NCI-H2081 treated with DMSO at 0.1 percent for 48 hours (cell line): ENCODE measurements around the gene FAT1.
"Not testable (repeated sequence)": the region's sequence is repeated elsewhere in the genome, so short reads cannot be mapped to it uniquely, and the experiment has no call there.

ENCODE experiments used
- DNase-seq: peaks from one replicate; lab custom pipeline; 2025; lab: John Stamatoyannopoulos, UW

The FAT1 gene

DNA sequence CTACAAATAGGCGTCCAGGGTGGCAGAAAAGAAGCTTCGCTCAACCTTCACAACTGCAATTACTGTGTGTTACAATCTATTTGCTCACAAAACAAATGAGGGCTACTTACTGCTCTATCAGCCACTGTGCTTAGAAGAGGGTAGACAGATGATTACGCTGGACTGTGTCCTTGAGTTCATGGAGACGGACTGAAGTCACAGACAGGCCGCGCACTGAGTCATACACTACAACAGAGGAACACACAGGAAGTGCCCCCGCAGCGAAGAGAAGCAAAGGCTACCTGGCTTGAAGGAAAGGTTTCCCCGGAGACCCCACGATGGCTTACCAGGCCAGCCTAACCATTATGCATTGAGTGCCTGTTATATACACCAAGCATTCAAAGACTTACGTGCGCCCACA, 25.6 kb downstream of the FAT1 start:
- no peak for DNase-seq

DNA sequence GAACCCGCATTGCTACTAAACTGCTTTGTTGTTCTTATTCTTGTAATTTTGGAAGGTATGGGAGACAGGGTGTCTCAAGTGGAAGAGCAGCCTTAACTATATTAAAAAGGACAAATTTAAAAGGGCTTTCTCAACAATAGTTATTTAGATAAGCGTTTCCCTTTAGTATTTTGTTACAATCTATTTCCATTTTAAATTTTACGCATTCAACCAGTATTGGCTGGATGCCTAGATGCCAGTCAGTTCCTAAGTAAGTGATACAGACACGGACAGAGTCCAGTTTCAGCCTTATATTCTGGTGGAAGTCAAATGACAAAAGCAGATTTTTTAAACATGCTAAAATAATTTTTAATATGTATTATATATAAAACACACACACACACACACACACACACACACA, 28.3 kb downstream of the FAT1 start:
- DNase-seq, result no peak

DNA sequence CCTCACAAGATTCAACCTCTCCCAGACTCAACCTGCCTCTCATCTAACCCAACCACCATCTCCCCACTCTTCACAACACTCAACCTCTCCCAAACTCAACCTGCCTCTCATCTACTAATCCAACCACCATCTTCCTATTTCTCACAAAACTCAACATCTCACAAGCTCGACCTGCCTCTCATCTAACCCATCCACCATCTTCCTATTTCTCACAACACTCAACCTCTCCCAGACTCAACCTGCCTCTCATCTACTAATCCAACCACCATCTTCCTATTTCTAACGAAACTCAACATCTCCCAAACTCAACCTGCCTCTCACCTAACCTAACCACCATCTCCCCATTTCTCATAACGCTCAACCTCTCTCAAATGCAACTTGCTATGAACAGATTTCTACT, 29.8 kb downstream of the FAT1 start:
- DNase-seq, result no peak

DNA sequence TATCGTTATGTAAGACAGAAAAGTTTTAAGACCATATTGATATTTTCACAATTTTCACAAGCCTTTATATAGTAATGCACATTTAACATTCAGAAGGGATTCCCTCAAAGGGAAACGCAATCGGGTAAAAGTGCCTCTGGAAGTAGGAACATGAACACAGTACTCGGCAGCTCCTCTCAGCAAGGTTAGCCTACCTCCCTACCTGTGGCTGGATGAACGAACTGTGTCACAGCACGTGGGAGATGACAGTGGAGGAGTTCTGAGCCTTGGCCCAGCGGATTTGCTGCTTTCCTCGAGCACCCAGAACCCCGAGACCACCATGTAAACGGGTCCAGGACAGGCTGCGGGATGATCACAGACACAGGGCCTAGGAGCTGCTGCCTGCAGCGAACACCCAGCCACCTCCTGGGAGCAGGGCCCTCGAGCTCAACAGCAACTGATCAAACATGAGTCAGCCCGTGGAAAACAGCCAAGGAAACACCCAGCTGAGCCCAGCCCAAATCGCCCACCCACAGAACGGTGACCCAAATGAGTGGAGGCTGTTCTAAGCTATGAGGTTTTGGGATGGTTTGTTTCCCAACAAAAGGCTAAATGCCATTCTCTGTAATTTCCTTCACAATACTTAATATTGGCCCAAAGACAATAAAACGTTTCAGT, 30.4 kb downstream of the FAT1 start:
- no peak for DNase-seq

DNA sequence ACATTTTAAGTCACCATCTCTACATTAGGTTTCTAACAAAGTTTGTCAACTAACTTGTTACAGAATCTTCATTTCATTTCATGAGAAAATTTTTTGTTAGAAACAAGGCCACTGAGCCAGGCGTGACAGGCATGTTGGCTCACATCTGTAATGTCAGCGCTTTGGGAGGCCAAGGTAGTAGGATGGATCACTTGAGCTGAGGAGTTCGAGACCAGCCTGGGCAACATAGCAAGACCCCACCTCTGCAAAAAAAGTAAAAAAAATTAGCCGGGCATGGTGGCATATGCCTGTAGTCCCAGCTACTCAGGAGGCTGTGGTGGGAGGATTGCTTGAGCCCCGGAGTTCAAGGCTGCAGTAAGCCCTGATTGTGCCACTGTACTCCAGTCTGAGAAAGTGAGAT, 32.3 kb downstream of the FAT1 start:
- no peak for DNase-seq

DNA sequence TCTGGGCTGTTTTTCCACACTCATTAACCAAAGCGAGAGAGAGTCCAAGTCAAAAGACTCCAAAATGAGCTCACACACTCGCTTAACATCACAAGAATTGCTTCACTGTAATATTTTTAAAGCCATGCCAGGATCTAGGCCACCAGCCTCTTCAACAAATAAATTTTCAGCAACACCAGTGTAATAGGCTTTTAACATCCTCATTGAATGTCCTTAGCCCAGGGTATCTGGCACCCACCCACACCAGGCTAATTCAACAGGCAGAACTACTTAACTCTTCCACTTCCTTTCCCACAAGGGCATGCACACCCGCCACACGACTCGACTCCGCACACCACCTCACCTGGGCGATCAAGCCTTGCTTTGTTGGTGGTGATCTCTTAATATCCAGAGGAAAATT, 34.2 kb downstream of the FAT1 start:
- DNase-seq, result no peak

DNA sequence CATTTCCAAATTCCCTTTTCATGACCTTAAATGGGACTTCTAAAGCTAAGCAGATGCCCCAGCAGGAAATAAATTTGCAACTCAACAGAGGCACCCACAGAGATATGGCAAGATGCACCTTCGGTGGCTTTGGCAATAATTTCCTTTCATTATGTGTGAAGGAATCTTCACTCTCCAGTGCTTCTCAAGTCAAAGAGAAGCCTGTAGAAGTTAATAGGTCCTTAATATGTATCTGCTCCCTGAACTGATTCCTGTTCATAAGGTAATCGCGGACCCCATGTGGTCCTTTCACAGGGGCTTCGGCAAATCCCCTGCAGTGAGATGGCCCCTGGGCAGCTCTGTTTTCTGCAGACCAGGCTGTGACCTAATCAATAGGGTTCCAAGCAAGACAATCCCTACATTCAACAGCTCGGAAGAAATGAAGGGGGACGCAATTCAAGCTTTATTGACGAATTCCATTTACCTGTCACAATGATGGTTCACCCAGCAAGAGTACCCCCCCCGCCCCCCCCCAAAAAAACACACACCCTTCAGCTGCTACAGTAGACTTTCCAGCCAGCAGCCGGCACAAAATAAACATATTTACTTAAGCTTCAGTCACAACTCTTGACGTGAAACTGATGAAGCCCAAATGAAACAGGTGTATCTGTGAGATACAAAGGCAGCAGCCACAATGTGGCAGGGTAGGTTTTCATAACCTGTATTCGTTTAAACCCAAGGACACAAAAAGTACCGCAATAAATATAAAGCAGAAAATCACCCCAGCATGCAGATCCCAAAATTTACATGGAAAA, 35.3 kb downstream of the FAT1 start:
- no peak for DNase-seq

DNA sequence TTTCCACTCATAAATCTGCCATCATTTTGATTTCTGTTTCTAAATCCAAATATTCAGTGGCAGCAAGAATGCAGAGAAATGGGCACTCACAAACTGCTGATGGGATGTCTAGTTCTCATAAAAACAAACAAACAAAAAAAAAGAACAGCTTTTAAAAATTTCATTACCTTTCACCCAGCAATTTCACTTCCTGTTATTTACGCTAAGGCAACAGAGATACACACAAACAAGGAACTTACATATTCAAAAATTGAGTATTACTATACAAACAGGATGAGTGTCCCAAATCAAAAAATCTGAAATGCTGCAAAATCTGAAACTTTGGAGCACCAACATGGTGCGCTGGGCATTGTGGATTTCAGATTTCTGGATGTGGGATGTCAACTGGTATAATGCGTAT, 36.4 kb downstream of the FAT1 start:
- no peak for DNase-seq

DNA sequence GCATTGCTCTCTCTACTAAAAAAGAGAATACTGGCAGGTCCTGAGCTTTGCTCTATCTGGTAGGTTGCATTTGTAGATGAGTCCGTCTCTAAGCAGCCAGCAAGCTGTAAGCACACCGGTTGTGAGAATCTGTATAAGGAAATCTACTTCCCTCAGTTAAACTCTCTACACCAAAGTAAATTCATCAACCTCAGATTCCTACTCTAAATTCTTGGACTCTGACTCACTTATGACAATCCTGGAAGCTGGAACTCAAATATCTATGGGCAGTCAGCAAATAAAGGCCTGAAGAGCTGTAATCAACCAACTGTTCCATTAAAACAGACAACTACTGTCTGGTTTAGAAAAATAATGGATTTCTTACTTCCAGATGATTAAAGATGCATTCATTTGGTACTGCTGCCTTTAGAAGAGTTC, 37.9 kb downstream of the FAT1 start:
- no peak for DNase-seq

DNA sequence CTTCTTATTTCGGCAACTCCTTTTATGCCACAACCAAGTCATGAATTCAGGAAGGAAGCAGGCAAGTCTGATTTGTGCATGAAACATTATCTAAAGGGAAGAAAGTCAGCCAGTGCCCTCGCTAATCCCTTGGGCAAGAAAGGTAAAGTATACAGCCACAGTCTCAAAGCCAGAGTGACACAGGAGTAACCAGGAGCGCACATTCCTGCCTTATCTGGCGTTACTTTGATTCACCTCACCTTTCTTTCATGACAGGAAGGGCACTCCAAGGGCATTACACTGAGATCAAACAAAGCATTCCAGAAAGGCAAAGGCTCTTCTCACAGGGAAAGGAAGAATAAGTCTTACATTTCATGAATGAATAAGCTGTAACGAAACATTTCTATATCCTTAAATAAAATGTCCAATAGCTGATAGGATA, 38.8 kb downstream of the FAT1 start:
- no peak for DNase-seq

DNA sequence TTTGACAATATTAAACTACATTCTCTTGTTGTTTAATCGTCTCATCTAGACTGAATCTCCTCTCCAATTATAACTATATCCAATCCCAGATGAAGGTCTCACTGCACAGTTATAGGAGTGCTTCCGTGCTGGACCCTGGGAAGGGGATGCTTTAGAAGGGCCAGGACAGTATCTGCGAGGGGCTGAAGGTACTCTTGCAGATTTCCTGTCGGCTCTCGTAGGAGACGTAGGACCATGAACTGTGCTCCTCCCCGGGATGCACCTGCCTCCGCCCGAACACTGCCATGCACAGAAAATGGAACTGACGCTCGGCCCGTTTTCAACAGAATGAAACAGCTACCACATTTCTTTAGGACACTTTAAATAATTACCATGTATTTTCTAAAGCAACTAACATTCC, 39.4 kb downstream of the FAT1 start:
- DNase-seq, result no peak

DNA sequence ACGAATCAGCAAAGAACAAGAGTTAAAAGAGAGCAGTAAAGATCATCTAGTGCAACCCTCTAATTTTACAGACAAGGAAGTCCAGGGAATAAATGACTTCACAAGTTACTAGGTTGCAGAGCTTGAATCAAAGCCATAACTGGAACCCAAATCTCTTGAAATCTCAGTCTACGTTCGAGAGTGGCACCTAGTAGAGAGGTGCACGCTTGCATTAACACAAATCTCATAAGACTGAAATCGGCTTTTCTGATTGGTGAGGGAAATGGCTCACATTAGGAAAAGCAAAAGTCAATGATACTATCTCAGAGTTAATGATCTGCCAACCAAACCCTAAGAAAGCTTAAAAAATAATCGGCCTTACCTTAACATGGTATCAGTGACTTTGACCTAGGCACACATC, 43.0 kb downstream of the FAT1 start:
- no peak for DNase-seq

DNA sequence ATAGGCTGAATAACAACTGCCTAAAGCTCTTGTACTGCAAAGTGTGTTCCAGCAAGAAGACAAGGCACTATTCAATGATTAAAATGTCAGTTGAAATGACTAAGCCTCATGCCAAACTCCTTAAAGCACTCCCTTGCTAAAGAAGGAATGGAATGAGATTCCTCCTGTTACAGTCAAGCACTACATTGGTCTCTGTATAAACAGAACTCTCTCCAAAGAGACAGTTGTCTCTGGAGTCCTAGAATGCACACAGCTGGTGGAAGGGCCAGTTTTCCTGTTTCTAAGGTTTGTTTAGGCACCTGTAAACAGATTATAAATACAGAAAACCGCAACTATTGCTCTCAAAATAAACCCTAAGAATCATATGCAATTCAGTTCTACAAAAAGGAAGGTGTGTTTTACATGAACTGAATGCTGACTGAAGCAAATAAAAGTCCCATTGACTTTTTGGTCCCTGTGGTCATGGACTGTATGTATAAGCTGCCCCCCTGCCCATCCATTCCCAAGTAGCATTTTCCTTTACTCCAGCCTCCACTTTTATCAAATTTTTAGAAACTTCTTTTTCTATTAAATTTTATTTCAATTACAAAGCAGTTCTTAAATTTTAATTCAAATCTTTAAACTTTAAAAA, 47.0 kb downstream of the FAT1 start:
- no peak for DNase-seq

DNA sequence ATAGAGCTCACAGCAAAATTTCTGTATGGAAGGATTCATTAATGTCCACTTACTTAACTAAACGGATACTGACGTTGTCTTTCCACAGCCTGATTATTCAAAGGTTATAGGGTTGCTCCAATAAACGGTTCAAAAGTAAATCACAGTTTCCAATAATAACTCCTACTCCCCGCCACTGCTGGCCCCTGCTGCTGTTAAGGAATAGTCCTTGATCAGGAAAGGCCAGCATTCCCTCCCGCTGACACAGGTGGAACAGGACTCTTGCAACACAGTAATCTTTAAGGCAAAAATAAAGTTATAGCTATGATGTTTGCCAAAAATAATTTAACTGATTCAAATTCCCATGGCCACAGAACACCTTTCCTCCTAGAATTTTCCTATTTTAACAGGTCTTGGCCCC, 53.9 kb downstream of the FAT1 start:
- no peak for DNase-seq

DNA sequence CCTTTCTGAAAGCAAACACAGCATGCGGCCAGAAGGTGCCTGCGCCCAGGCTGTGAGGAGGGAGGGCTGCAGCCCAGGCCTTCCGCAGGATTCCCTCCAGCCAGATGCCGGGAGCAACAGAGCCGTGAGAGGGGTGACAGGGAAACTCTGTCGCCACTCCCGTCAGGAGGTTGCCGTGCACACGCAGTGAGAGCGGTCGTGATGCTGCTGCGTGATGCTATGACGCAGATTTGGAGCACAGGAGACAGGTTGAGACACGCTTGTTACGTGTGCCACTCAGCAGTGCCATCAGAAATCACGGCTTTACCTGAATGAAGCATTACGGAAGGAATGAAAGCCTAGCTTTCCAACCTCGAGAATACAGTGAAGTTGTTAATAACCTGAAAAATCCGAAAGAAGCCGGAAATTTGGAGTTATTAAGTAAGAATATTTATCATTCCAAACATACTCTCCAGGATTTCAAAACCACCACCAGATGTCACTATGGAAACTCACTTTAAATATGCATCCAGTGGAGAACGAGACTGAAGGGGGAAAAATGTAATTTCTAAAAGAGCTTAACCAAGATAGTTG, 54.4 kb downstream of the FAT1 start:
- DNase-seq, result no peak

DNA sequence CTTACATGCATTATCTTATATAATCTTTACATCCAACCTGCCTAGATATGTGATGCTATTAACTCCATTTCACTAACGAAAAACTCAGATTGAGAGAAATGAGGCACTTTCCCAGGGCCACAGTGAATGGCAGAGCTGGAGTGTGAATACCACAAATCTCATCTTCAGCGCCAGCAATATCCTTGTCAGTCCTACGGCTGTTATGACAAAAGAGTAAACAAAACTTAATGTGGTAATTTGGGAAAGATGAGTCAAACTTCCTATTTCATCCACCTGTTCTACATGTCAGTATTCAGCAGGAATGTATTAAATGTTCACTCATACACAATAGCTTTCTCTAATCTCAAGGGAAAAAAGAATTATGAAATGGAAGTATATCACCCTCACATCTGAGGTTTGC, 56.9 kb downstream of the FAT1 start:
- no peak for DNase-seq

DNA sequence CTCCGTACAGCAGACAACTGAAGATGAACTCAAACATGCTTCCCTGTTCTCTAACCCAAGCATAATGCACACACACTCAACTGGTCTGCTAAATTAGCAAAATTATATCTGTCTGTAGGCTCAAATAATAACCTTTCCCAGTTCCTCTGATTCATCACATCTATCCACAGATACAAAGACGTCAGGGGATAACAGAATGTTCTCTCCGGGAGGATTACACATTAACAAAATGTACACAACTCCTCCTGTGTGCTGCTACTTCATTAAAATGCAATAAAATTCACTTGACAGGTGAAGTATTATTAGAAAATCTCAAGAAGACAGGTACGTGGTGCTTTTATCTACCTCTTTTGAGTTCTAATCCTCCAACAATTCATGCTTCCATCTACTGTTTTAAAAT, 57.4 kb downstream of the FAT1 start:
- no peak for DNase-seq

DNA sequence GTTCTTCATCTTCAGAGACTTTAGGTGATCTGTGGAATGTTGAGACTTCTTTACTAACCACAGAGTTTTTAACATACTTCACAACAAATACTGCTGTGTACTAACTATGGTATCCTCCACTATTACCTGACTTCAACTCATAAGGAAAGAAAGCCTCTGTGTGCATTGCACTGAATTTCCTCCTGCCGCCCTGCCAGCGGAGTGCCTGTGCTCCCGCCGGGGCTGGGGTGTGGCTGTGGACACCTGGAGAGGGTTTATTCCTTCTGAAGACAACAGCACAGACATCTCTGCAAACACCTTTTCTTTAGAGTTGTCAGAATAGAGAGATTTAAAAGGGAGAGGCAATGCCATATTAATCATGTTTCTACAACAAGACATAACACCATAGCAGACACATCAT, 63.3 kb downstream of the FAT1 start:
- DNase-seq, result no peak

DNA sequence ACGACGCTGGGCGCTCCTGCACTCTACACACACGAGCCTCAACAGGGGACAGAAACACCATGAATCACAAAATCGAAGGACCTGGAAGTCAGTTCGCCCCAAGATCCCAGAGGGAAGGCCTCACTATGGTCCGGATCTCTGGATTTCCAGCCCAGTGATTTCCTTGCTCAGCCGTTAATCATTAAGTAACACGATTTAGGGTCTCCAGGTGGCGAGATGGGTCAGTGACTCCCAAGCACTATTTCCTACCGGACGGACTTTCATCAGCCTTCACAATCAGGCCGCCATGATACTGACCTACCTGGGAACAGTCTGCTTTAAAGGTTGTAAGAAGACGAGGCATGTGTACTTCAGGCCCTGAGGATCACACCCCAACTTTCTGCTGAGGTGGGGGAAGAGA, 63.7 kb downstream of the FAT1 start:
- DNase-seq, result no peak

DNA sequence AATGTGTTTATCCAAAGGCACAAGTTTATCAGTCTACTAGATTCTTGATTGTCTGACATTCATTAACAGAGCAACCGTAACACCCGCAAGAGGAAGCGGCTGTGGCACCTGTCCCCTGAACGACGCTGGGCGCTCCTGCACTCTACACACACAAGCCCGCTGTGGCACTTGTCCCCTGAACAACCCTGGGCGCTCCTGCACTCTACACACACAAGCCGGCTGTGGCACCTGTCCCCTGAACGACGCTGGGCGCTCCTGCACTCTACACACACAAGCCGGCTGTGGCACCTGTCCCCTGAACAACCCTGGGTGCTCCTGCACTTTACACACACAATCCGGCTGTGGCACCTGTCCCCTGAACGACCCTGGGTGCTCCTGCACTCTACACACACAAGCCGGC, 64.2 kb downstream of the FAT1 start:
- DNase-seq, result not testable (repeated sequence)

DNA sequence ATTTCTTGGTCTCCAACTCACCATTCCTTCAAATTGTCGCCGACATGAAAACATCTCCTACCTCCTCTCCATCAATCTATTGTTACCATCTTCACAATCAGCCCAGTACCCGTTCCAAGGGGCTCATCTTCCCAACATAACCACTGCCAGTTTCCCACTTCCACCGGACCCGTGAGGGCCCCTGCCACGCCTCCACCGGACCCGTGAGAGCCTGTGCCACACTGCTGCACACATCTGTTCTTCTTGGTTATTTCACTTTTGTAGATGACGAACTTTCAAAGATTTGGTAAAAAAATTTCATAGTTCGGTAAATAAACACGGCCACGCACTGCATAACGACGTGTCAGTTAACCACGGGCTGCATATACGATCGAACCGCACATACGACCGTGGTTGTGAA, 65.0 kb downstream of the FAT1 start:
- no peak for DNase-seq

DNA sequence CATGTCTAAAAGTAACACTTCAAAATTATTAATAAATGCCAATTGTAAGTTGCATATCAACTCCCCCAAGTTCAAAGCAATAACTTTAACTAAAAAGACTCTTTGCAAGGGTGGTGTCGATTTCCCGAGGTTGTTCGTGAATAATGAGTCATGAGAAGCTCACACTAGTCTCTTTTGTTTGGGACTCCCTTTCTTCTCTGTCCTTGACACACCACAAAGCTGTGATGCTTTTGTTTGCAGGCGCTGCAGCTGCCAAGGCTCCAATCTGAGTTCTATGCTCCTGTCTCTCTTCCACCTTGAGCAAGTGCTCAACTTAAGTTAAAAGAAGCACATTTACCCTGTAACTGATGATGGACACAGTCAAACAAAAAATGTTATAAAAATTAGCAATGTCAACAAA, 65.9 kb downstream of the FAT1 start:
- no peak for DNase-seq

DNA sequence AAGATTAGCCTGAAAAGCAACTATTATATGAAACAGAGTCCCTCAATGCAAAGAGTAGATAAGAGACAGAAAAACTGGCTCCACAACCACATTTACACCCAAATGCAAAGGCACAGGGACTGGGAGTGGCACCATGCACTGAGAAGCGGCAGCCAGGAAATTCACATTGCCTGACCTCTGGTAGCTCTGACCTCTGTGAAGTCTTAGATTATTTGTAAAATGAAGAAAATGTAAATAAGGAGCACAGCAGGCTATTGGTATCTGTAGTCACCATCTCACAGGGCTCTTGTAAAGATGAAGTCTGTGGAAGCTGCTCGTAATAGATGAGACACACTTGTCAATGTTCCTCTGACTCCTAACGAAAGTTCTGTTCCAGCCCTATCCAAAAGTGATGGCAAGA, 69.7 kb downstream of the FAT1 start:
- DNase-seq, result no peak
